Urinary bladder (tissue), 4 donors: Measurements from ENCODE around the gene PRRX2. TPM values are rescaled to one million over a fixed set of nuclear protein-coding genes. Genes with fewer than 3 reads are reported as not detected.

ENCODE experiments used
- DNase-seq: peaks from one replicate; pipeline ENCODE4 v3.0.0-alpha.2; 2015; ENCODE audit errors: extremely low spot score
- H3K27ac ChIP-seq: one replicate; pipeline ENCODE4 v1.5.1; 2013; ENCODE audit warnings: low read depth, mild to moderate bottlenecking, moderate library complexity
- H3K36me3 ChIP-seq: one replicate; pipeline ENCODE4 v1.6.1; 2013; ENCODE audit warnings: mild to moderate bottlenecking, moderate library complexity; ENCODE audit not compliant: insufficient read depth
- H3K4me1 ChIP-seq: one replicate; pipeline ENCODE4 v1.6.1; 2013; ENCODE audit warnings: mild to moderate bottlenecking, moderate library complexity; ENCODE audit not compliant: insufficient read depth
- H3K4me3 ChIP-seq: one replicate; pipeline ENCODE4 v1.5.1; 2013; ENCODE audit warnings: low read depth, low read length
- WGBS: extraction: QIAGEN DNeasy Blood & Tissue Kit; methylation state at CpG from one replicate; pipeline ENCODE4 v1.1.7; 2013; 5-methylcytosine and 5-hydroxymethylcytosine counted together
- polyA plus RNA-seq: library from polyadenylated mRNA; stranded (reverse); fragments of 200-250 nt; gene quantifications from one replicate; pipeline ENCODE4 v1.2.3, GENCODE V29; 2013
- total RNA-seq: library from RNA; depleted of rRNA; stranded (reverse); fragments of >200 nt; gene quantifications from one replicate; pipeline ENCODE4 v1.2.3, GENCODE V29; 2014
- donor health status: healthy with polysubstance abuse.
- donor health status: healthy.

PRRX2 gene
- total and polyA plus RNA-seq, 2 donors: 8.6 to 15.8 TPM

DNA sequence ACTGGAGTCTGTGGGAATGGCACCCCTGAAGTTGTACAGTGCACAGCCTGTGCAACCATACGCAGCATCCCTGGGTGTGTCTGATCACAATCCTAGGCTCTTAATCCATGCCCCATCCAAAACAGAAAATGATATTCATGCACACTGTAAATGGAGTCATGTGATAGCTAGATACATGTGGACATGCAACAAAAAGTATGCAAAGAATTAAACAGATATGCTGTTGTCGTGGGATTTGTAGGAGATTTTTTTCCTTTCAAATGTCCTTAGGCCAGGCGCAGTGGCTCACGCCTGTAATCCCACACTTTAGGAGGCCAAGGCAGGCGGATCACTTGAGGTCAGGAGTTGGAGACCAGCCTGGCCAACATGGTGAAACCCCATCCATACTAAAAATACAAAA lies 36.1 kb downstream of the PRRX2 start:
- WGBS: 76% methylated on average over 5 of the region's 5 CpGs
- Histone ChIP-seq H3K4me3 (no peak overlapping the region), H3K36me3 (no peaks in the 10 kb centered on the region), H3K27ac (no peak overlapping the region), H3K4me1 (no peaks in the 10 kb centered on the region)
- no peak for DNase-seq

DNA sequence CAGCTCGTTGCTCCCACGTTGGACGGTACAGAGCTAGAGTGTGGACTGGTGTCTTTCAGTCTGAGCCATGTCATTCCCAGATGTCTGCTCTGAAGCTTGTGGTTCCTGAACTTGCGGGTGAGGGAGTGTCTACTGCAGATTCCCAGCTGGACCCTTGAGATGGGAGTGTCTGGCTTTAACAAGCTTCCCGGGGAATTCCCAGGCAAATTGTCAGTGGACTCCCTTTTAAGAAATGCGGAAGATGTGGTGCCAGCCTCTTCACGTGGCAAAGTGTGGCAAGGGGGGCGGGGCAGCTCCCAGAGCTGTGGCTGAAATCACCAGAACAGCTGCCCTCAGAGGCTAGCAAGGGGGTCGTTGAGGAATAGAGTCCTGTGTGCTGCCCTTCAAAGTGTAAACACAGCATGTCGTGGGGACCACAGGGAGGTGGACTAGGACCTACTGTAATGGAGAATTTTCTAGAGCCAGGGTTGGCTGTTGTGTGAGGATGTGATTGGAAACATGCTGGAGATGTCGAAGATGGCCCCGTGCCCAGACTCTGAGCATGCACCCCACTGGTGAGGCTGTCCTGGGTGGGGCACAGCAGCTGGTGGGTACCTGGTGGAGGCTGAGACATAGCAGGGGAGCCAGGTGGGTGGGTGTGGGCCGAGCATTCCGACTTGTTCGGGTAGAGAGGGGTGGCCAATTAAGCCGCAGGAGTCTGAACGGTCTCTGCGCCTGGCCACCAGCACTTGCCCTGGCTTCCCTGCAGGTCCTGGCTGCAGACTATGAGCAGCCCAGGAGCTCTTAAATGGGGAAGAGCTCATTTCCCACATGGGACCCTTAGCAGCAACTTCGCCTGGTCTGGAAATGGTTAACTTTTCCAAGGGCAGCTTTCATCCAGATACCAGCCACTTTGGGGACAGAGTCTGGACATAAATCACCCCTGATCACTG lies 37.4 kb downstream of the PRRX2 start:
- peak overlapping the region; percentile 3 for H3K27ac ChIP-seq
- H3K36me3 ChIP-seq: no peaks in the 10 kb centered on the region
- no peak overlapping the region for H3K4me3 ChIP-seq
- WGBS: 43% methylated on average over 19 of the region's 19 CpGs
- H3K4me1 ChIP-seq: no peaks in the 10 kb centered on the region
- no peak for DNase-seq

DNA sequence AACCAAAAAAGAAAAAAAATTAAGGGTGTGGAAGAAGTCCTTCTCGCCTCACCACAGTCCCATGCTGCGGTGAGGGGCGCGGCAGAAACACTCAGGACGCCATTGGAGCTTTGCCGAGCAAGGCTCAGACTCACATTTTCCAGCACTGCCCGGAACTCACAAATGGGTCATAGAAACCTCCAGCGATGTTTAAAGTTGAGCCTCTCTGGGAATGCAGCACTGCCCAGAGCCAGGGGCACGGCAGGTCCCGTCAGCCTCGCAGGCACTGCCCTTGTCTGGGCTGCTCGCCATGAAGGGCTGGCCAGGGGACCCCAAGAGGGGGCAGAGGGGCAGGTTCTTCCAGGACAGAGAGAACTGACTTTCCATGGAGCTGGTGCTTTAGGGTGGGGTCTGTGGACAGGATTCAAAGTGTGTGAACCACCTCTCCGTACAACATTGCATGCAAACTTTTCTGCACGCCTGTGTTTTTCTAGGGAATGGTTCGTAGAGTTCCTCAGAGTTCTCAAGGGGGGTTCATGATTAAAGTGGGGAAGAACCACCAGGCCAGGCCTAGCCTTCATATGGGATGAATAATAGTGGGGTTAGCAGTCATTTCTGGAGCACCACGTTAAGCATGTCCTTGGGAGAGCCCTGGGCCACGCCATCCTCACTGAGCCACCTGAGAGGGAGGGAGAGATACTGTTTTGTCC lies 38.4 kb downstream of the PRRX2 start:
- WGBS: 27% methylated on average over 17 of the region's 17 CpGs
- no peaks in the 10 kb centered on the region for H3K4me1 ChIP-seq
- no peak for DNase-seq
- H3K36me3 ChIP-seq: no peaks in the 10 kb centered on the region
- no peak overlapping the region for H3K27ac ChIP-seq
- no peak overlapping the region for H3K4me3 ChIP-seq

DNA sequence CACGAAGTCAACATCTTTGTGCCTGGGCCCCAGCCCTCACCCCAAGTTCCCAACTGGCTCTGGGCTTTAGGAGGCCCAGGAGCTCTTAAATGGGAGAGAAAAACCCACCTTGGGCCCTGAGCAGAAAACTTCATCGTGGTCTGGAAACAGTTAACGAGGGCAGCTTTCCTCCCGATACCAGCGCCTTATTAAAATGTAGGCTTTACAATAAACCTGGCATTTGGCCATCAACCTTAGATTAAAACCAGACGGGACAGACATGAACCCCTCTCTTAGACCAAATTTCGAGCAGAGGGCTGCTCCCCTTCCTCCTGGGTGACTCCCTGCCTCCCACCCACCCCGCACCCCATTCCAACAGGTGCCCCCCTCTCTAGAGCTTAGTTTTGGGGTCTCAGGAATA lies 39.4 kb downstream of the PRRX2 start:
- no peaks in the 10 kb centered on the region for H3K4me1 ChIP-seq
- no peak overlapping the region for H3K4me3 ChIP-seq
- H3K27ac ChIP-seq: no peak overlapping the region
- WGBS: 70% methylated on average over 8 of the region's 8 CpGs
- no peaks in the 10 kb centered on the region for H3K36me3 ChIP-seq
- DNase-seq: no peak

DNA sequence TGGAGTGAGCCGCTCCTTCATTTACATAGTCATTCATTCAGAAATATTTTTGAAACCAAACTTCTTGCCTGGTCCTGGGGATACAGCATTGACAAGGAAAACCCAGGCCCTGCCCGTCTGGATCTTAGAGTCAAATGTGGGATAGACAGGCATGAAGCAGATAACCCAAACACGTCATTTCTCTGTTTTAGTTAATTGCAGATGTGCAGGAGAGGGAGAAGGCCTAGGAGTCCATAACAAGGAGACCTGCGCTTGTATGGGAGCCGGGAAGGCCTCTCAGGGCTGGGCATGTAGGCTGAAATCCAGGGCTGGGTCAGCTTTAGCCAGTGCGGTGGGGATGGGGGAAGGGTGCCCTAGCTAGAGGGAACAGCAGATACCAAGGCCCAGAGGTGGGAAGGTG lies 43.3 kb downstream of the PRRX2 start:
- H3K4me3 ChIP-seq: no peak overlapping the region
- no peak overlapping the region for H3K27ac ChIP-seq
- no peak for DNase-seq
- 81% methylated on average over 6 of the region's 6 CpGs for WGBS
- H3K36me3 ChIP-seq: no peaks in the 10 kb centered on the region
- no peaks in the 10 kb centered on the region for H3K4me1 ChIP-seq

DNA sequence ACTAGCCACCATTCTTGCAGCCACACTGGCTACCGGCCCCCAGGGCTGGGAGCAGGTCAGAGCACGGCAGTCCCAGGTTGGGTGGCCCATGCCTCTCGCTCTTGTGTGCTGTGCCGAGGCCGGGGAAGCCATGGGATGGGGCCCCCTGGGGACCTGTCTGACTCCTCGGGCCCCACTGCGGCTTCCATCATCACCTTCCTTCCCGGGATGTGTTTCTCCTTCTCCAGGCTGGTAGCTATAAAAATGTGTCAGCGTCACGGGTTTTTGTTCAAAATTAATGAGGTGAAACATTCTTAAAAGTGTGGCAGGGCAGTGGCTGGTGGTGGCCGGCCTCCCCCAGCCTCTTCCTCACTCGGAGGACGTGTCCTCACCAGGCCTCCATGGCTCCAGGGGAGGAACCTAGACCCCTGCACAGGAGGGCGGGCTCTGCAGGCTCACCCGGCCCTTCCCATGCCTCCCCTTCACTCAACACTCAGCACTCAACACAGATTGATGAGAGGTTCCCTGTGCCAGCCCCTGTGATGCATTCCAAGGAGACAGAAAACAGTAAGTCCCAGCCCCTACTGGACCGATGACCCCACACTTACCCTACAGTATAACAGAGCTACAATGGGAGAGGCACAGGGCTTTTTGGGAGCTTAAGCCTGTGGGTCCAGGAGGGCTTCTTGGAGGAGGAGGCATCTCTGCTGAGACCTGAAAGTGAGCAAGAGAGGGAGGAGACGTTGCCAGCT lies 44.2 kb downstream of the PRRX2 start:
- no peak overlapping the region for H3K27ac ChIP-seq
- H3K4me1 ChIP-seq: no peaks in the 10 kb centered on the region
- no peak for DNase-seq
- H3K36me3 ChIP-seq: no peaks in the 10 kb centered on the region
- 84% methylated on average over 17 of the region's 17 CpGs for WGBS
- no peak overlapping the region for H3K4me3 ChIP-seq

DNA sequence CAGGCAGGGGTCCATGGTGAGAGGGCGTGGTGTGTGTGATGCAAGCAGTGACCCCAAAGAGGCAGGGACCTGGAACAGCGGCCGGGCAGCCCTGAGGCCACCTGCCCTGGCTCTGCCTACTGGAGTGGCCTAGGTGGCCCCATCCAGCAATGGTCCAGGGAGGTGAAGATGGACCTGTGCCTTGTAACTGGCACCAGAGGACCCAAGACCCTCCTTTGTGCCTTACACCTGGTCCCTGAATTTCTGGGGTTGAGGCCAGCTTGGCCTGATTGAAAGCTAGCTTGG lies 44.7 kb downstream of the PRRX2 start:
- Histone ChIP-seq H3K27ac (no peak overlapping the region), H3K4me1 (no peaks in the 10 kb centered on the region), H3K36me3 (no peaks in the 10 kb centered on the region), H3K4me3 (no peak overlapping the region)
- WGBS: 93% methylated on average over 3 of the region's 3 CpGs
- no peak for DNase-seq

DNA sequence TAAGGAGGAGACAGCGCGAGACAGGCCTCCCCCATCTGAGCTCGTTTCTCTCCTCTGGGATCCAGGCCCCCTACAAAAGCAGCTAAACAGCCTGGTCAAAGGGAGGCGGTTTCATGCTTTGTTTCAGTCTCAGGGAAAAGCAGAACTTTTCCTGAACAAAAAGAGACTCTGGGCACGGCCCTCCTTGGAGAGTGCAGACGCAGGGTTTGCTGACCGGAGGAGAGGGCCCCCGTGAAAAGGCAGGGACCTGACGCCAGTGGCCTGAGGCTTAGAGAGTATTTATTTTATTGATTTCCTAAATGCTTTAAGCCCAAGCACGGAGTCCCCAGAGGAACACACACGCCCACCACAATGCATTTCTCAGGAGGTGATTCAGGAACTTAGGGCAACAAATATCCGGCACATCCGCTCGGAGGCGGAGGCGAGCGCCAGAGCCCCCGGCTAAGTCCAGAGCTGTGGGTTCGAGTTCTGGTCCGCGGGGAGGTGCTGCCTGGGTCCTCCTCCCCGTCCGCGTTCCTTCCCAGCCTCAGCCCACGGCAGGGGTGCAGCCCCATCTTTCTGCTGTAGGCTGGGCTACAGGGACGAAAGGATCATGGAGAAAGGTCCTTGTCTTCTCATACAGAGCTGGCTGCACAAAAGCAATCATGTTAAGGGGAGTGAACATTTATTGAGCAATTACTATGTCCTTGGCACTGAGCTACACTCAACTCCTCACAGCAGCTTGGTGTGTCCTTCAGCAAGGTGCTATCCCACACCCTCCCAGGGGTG lies 47.4 kb downstream of the PRRX2 start:
- H3K4me1 ChIP-seq: no peaks in the 10 kb centered on the region
- peak overlapping the region; percentile 63 for H3K27ac ChIP-seq
- WGBS: 40% methylated on average over 26 of the region's 26 CpGs
- no peak overlapping the region for H3K4me3 ChIP-seq
- H3K36me3 ChIP-seq: no peaks in the 10 kb centered on the region
- DNase-seq: no peak

DNA sequence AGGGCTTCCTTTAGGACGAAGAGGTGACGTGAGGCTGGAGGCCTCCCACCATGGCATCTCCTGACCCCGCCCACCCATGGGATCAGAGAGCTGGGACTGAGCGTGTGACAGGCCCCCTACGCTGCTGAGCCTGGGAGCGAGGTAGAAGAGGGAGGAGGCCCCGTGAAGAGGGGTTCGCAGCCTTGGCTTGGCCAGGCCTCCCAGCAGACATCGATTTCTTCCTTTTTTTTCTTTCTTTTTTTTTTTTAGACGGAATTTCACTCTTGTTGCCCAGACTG lies 47.9 kb downstream of the PRRX2 start:
- H3K36me3 ChIP-seq: no peaks in the 10 kb centered on the region
- no peaks in the 10 kb centered on the region for H3K4me1 ChIP-seq
- 90% methylated on average over 10 of the region's 10 CpGs for WGBS
- no peak overlapping the region for H3K27ac ChIP-seq
- DNase-seq: no peak
- no peak overlapping the region for H3K4me3 ChIP-seq

DNA sequence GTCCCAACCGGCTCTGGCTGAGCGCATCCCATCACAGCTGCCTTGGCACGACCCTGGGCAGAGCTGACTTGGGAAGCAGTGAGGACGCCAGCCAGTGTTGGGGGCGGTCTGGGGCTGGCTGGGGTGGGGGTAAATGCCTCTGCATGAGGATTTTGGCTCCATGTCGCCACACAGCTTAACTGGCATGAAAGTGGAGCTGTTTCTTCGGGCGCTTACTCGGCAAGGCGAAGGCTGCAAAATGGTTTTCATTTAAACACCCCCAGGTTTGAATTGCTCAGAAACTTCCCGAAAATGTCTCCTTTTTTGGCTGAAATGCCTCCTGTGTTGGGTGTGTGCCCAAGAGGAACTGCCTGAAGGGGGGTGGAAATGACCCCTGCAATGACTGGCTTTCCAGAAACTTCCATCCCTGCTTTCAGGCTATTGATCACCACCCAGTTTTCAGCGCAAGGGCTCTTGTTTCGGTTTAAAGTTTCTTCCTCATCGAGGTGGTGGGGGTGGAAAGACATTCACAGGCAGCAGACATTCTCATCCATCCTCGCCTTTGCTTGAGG lies 49.1 kb downstream of the PRRX2 start:
- H3K4me3 ChIP-seq: no peak overlapping the region
- no peaks in the 10 kb centered on the region for H3K36me3 ChIP-seq
- WGBS: 72% methylated on average over 15 of the region's 15 CpGs
- no peaks in the 10 kb centered on the region for H3K4me1 ChIP-seq
- no peak for DNase-seq
- no peak overlapping the region for H3K27ac ChIP-seq

DNA sequence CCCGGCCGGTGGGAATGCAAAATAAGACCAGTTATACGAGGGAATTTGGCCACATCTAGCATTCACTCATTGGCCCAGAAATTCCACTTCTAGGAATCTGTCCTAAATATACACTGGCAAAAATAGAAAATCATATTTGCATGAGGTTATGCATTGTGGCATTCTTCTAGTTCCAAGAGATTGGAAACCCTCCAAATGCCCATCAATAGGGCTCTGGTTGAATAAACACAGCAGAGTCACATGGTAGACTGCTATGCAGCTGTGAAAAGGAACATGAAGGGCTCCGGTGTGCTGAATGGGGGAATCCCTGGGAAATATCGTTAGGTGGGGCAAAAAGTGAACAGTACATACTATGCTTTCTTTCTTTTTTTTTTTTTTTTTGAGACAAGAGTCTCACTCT lies 50.6 kb downstream of the PRRX2 start:
- no peak overlapping the region for H3K4me3 ChIP-seq
- no peaks in the 10 kb centered on the region for H3K4me1 ChIP-seq
- no peak for DNase-seq
- H3K36me3 ChIP-seq: no peaks in the 10 kb centered on the region
- no peak overlapping the region for H3K27ac ChIP-seq
- WGBS: 45% methylated on average over 5 of the region's 5 CpGs

DNA sequence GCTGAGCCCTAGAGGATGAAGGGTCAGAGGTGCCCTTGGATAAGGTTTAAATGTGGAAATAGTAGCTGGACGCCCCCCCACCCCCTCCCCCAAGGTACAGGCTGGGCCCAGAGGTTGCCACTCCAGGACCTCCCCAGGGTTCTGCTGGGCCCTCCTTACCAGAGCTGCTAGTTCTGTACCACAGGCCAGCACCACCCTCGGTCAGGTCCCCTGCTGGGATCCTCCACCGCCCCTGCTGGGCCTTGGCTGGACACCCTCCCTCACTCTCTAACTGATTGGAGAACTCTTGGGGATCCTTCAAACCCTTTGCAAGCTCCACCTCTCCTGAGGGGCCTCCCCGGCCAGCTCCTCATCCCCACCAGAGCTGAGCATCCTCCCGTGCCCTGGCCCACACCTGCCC lies 52.5 kb downstream of the PRRX2 start:
- no peak for DNase-seq
- 84% methylated on average over 5 of the region's 5 CpGs for WGBS
- Histone ChIP-seq H3K36me3 (no peaks in the 10 kb centered on the region), H3K27ac (no peak overlapping the region), H3K4me1 (no peaks in the 10 kb centered on the region), H3K4me3 (no peak overlapping the region)

DNA sequence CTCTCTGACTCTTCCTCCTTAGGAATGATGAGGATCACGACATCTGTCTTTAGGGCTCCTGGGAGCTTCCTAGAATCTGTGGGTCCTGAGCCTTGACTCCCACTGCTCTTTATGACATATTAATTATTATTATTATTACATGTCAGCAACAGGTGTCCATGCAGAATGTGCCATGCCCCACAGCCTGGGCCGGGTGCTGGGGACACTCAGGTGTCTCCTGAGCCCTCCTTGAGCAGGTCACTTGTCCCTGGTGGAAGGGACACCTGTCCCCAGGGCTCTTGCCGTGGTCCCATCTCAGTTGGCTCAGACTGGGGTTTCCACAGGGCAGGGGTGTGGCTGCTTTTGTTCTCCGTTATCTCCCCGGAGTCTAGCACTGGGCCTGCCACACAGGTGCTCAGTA lies 53.2 kb downstream of the PRRX2 start:
- Histone ChIP-seq H3K36me3 (no peaks in the 10 kb centered on the region), H3K4me1 (no peaks in the 10 kb centered on the region), H3K4me3 (no peak overlapping the region), H3K27ac (no peak overlapping the region)
- DNase-seq: no peak
- WGBS: 75% methylated on average over 5 of the region's 5 CpGs
